ENCODE results near the gene TCEANC2. TPM values are rescaled to one million over a fixed set of nuclear protein-coding genes. Genes with fewer than 3 reads are reported as not detected.

The TCEANC2 gene
- total RNA-seq: 2.2 and 3.3 TPM in 2 replicates

DNA sequence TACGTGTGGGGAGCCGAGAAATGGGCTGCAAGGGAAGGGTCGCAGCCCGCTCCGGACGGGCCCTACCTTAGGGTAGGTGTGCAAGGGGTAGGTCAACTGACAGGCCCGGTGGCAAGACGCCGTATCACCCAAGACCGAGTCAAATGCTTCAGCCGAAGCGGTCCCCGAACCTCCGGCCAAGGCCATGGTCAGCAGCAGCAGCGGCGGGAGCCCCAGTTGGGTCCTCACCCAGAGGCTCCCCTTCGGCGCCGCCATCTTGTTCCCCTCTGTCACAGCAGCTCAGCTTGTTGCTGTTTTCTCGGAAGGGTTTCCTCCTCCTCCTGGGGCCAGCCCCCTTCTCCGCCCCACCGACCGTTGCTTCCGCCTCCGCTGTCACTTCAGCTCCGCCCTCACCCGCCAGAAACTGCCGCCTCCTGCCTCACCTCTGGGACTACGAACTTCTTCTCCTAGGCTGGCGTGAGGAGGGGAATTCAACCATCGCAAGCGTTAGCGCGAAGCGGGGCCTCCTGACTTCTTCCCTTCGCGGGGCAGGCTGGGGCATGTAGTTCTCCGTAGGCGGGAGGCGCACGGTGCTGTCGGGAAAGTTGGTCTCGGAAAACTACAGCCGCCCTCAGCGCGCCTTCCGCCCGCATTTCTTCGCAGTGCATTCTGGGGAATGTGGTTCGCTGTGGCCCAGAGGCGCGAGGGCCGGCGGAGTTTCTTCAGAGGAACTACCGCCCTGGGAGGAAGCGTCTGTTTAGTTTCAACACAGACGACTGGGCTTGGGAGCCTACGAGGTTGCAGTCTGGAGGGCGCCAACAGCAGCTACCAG lies at the start of gene TCEANC2, which contains the start of gene TMEM59:
Gene TCEANC2 (plus strand): TSS at position 675 of the 811 bp plus-strand sequence. CDS start 815 bp downstream, outside the sequence.
Gene TMEM59 (minus strand): TSS at position 271 of the 811 bp plus-strand sequence. CDS start 16 bp downstream, at position 255.

DNA sequence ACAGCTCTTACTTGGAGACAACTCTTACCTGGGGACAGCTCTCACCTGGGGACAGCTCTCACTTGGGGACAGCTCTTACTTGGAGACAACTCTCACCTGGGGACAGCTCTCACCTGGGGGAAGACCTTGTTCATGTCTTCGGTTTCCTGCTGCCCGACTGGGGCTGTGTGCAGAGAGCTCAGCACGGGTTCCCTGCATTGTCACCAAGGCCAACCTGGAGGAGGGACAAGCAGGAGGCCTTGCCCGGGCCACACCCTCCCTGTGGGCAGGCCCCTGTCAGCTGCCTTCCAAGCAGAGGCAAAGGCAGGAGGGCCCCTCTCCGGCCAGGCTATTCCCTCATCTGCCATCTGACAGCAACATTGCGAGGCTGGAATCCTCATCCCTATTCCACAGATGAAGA lies 35.4 kb upstream of the TCEANC2 start, which contains the start of gene LDLRAD1:
Gene LDLRAD1 (minus strand): TSS at position 208 of the 400 bp plus-strand sequence. CDS start 74 bp downstream, at position 134.

DNA sequence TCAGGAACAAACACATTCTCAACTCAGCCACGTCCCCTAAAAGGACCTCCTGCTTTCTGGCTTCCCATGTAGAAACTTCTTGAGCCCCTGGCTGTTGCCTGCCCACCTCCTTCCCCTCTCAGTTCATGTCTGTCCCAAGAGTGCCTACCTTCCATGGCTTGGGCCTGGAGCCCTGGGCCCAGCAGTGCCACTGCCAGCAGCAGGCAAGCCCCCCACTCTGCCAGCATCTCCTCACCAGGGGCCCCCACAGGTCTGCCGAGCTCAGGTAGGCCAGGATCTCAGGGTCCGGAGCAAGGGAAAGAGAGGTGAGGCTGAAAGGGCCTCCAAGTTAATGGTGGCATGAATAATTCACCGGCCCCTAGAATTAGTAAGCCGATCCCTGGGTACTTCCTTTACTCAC lies 99.3 kb downstream of the TCEANC2 start, which contains the start of gene CDCP2:
Gene CDCP2 (minus strand): TSS at position 305 of the 400 bp plus-strand sequence. CDS start 78 bp downstream, at position 227.

Other genes starting within 250 kb of the TCEANC2 start
- 7.3 and 9.0 TPM in 2 replicates for gene NDC1, start 215.3 kb upstream of the TCEANC2 start, total RNA-seq
- gene YIPF1, start 163.8 kb upstream of the TCEANC2 start, total RNA-seq: 12.2 and 17.3 TPM in 2 replicates
- gene DIO1, start 159.4 kb upstream of the TCEANC2 start, total RNA-seq: not detected in 2 replicates
- 22.0 and 22.8 TPM in 2 replicates for gene IFT25, start 107.9 kb upstream of the TCEANC2 start, total RNA-seq
- 22.9 and 24.7 TPM in 2 replicates for gene LRRC42, start 107.3 kb upstream of the TCEANC2 start, total RNA-seq
- not detected in 2 replicates for gene LDLRAD1, start 35.4 kb upstream of the TCEANC2 start, total RNA-seq
- 226 and 300 TPM in 2 replicates for gene TMEM59, start 404 bp upstream of the TCEANC2 start, total RNA-seq
- gene CDCP2, start 99.4 kb downstream of the TCEANC2 start, total RNA-seq: not detected in 2 replicates
- 3.6 and 4.6 TPM in 2 replicates for gene CYB5RL, start 146.4 kb downstream of the TCEANC2 start, total RNA-seq
- 68.3 and 72.1 TPM in 2 replicates for gene MRPL37, start 146.6 kb downstream of the TCEANC2 start, total RNA-seq

Data from cardiac ventricle fibroblast (primary cell).